ENCODE measurements around the gene SIDT1. TPM values are rescaled to one million over a fixed set of nuclear protein-coding genes. Genes with fewer than 3 reads are reported as not detected.
"Not testable (repeated sequence)": the region's sequence is repeated elsewhere in the genome, so short reads cannot be mapped to it uniquely, and the experiment has no call there.

SIDT1 gene
- total RNA-seq, 5 donors from 2014 or later (not counting 1 experiment from before 2014, with no cell fraction given): 44.9 to 75.5 (median 48.7) TPM

GRCh38 chr3:113634782-113635474 lies 102.6 kb downstream of the SIDT1 start:
- Histone ChIP-seq H3K27me3 (replicated peaks in 1 of 2; ENCODE audit: control insufficient read depth in 2 of 2, extremely low read depth in 1 of 2, insufficient read depth in 2 of 2, low read length in 1 of 2) (no peaks in the 10 kb centered on the region), H3K27ac (ENCODE audit: low read length) (no peak overlapping the region), H3K4me1 (ENCODE audit: control insufficient read depth in 1 of 2, extremely low read depth in 1 of 2, insufficient read depth in 2 of 2, low read length in 2 of 2) (no peaks in the 10 kb centered on the region), H3K36me3 (ENCODE audit: control insufficient read depth in 2 of 2, extremely low read depth in 1 of 2, insufficient read depth in 1 of 2, low read length in 1 of 2) (peaks cover 0 to 6% of the 10 kb centered on the region in 2 donors), H3K4me3 (ENCODE audit: control insufficient read depth in 1 of 2, extremely low read depth in 1 of 2, low read length in 1 of 2) (no peak overlapping the region), H3K9me3 (no peaks in the 10 kb centered on the region)
- no peaks in the 10 kb centered on the region for H3K27me3 Mint-ChIP-seq
- ATAC-seq (replicated peaks in 1 of 4) (no peak), DNase-seq (no peak)
- H3K4me1 Mint-ChIP-seq: peaks cover 0 to 4% (median 0%) of the 10 kb centered on the region in 3 donors
- ChIA-PET POLR2A (no interaction called here), CTCF (no interaction called here)
- H3K4me3 Mint-ChIP-seq: no peak overlapping the region
- peaks cover 14% of the 10 kb centered on the region for H3K36me3 Mint-ChIP-seq
- no peak overlapping the region for H3K27ac Mint-ChIP-seq
- 100% methylated on average over 4 of the region's 8 CpGs for WGBS (ENCODE audit: insufficient coverage)
- no peaks in the 10 kb centered on the region for H3K9me3 Mint-ChIP-seq

- H3K4me3 ChIP-seq (ENCODE audit: control insufficient read depth in 1 of 2, extremely low read depth in 1 of 2, low read length in 1 of 2); H3K27ac ChIP-seq (ENCODE audit: low read length); H3K36me3 ChIP-seq (ENCODE audit: control insufficient read depth in 2 of 2, extremely low read depth in 1 of 2, insufficient read depth in 1 of 2, low read length in 1 of 2); H3K27me3 ChIP-seq (replicated peaks in 1 of 2; ENCODE audit: control insufficient read depth in 2 of 2, extremely low read depth in 1 of 2, insufficient read depth in 2 of 2, low read length in 1 of 2); H3K36me3 Mint-ChIP-seq; H3K27me3 Mint-ChIP-seq; H3K4me1 ChIP-seq (ENCODE audit: control insufficient read depth in 1 of 2, extremely low read depth in 1 of 2, insufficient read depth in 2 of 2, low read length in 2 of 2); ATAC-seq (replicated peaks in 1 of 4); CTCF ChIA-PET; H3K9me3 Mint-ChIP-seq; H3K9me3 ChIP-seq; DNase-seq; H3K4me1 Mint-ChIP-seq; H3K4me3 Mint-ChIP-seq; H3K27ac Mint-ChIP-seq: not testable (repeated sequence)
- 80% methylated on average over 1 of the region's 7 CpGs for WGBS (ENCODE audit: insufficient coverage)
- POLR2A ChIA-PET: interaction anchor here (0.6 kb wide), 2 partner anchors 123 to 142 kb away, joined by 3 to 4 read pairs; no protein-coding TSS in a partner anchor
These were observed 103.7 kb downstream of the SIDT1 start for GRCh38 chr3:113636034-113636433.

GRCh38 chr3:113637756-113638155 lies 105.4 kb downstream of the SIDT1 start:
- Histone ChIP-seq H3K4me3 (ENCODE audit: control insufficient read depth in 1 of 2, extremely low read depth in 1 of 2, low read length in 1 of 2) (no peak overlapping the region), H3K9me3 (no peaks in the 10 kb centered on the region), H3K27ac (ENCODE audit: low read length) (no peak overlapping the region), H3K27me3 (replicated peaks in 1 of 2; ENCODE audit: control insufficient read depth in 2 of 2, extremely low read depth in 1 of 2, insufficient read depth in 2 of 2, low read length in 1 of 2) (no peaks in the 10 kb centered on the region), H3K4me1 (ENCODE audit: control insufficient read depth in 1 of 2, extremely low read depth in 1 of 2, insufficient read depth in 2 of 2, low read length in 2 of 2) (no peaks in the 10 kb centered on the region), H3K36me3 (ENCODE audit: control insufficient read depth in 2 of 2, extremely low read depth in 1 of 2, insufficient read depth in 1 of 2, low read length in 1 of 2) (no peaks in the 10 kb centered on the region)
- WGBS (ENCODE audit: insufficient coverage): 93% methylated on average over 11 of the region's 14 CpGs
- CTCF ChIA-PET: no interaction called here
- POLR2A ChIA-PET: no interaction called here
- Mint-ChIP-seq H3K36me3 (peaks cover 4% of the 10 kb centered on the region), H3K4me1 (peaks cover 0 to 2% (median 0%) of the 10 kb centered on the region in 3 donors), H3K9me3 (no peaks in the 10 kb centered on the region), H3K27ac (no peak overlapping the region), H3K4me3 (no peak overlapping the region), H3K27me3 (no peaks in the 10 kb centered on the region)
- no peak for ATAC-seq (replicated peaks in 1 of 4)
- no peak for DNase-seq

GRCh38 chr3:113638910-113639309 lies 106.6 kb downstream of the SIDT1 start:
- no CpG with 5 or more reads among the region's 3 CpGs for WGBS (ENCODE audit: insufficient coverage)
- H3K4me3 Mint-ChIP-seq: no peak overlapping the region
- peaks cover 0 to 2% (median 1%) of the 10 kb centered on the region in 3 donors for H3K9me3 Mint-ChIP-seq

GRCh38 chr3:113643583-113643982 lies 111.2 kb downstream of the SIDT1 start:
- no peak overlapping the region for H3K27ac Mint-ChIP-seq
- Histone ChIP-seq H3K36me3 (ENCODE audit: control insufficient read depth in 2 of 2, extremely low read depth in 1 of 2, insufficient read depth in 1 of 2, low read length in 1 of 2) (no peaks in the 10 kb centered on the region), H3K27ac (ENCODE audit: low read length) (no peak overlapping the region), H3K27me3 (replicated peaks in 1 of 2; ENCODE audit: control insufficient read depth in 2 of 2, extremely low read depth in 1 of 2, insufficient read depth in 2 of 2, low read length in 1 of 2) (no peaks in the 10 kb centered on the region), H3K9me3 (peaks cover 5% of the 10 kb centered on the region), H3K4me3 (ENCODE audit: control insufficient read depth in 1 of 2, extremely low read depth in 1 of 2, low read length in 1 of 2) (no peak overlapping the region), H3K4me1 (ENCODE audit: control insufficient read depth in 1 of 2, extremely low read depth in 1 of 2, insufficient read depth in 2 of 2, low read length in 2 of 2) (no peaks in the 10 kb centered on the region)
- H3K9me3 Mint-ChIP-seq: peaks cover 9 to 20% (median 14%) of the 10 kb centered on the region in 3 donors
- CTCF ChIA-PET: no interaction called here
- H3K4me3 Mint-ChIP-seq: no peak overlapping the region
- H3K36me3 Mint-ChIP-seq: peaks cover 18% of the 10 kb centered on the region
- no peaks in the 10 kb centered on the region for H3K27me3 Mint-ChIP-seq
- POLR2A ChIA-PET: interaction anchor here in 1 of 2 donors (0.6 kb wide), 1 partner anchor 8 kb away, joined by 4 read pairs; no protein-coding TSS in a partner anchor
- no peaks in the 10 kb centered on the region for H3K4me1 Mint-ChIP-seq
- WGBS (ENCODE audit: insufficient coverage): no CpG with 5 or more reads among the region's 7 CpGs
- ATAC-seq (replicated peaks in 1 of 4) (no peak), DNase-seq (no peak)

More at GRCh38 chr3:113638910-113639309, 106.6 kb downstream of the SIDT1 start:
- POLR2A ChIA-PET: no interaction called here
- Histone ChIP-seq H3K27ac (ENCODE audit: low read length) (no peak overlapping the region), H3K36me3 (ENCODE audit: control insufficient read depth in 2 of 2, extremely low read depth in 1 of 2, insufficient read depth in 1 of 2, low read length in 1 of 2) (no peaks in the 10 kb centered on the region), H3K4me3 (ENCODE audit: control insufficient read depth in 1 of 2, extremely low read depth in 1 of 2, low read length in 1 of 2) (no peak overlapping the region), H3K4me1 (ENCODE audit: control insufficient read depth in 1 of 2, extremely low read depth in 1 of 2, insufficient read depth in 2 of 2, low read length in 2 of 2) (no peaks in the 10 kb centered on the region), H3K9me3 (no peaks in the 10 kb centered on the region), H3K27me3 (replicated peaks in 1 of 2; ENCODE audit: control insufficient read depth in 2 of 2, extremely low read depth in 1 of 2, insufficient read depth in 2 of 2, low read length in 1 of 2) (no peaks in the 10 kb centered on the region)
- CTCF ChIA-PET: interaction anchor here in 1 of 2 donors (0.6 kb wide), 1 partner anchor 205 kb away, joined by 3 read pairs; no protein-coding TSS in a partner anchor
- DNase-seq: no peak
- H3K36me3 Mint-ChIP-seq: peaks cover 3% of the 10 kb centered on the region
- no peak for ATAC-seq (replicated peaks in 1 of 4)
- H3K27ac Mint-ChIP-seq: no peak overlapping the region
- no peaks in the 10 kb centered on the region for H3K4me1 Mint-ChIP-seq
- no peaks in the 10 kb centered on the region for H3K27me3 Mint-ChIP-seq

- Histone ChIP-seq H3K27ac (ENCODE audit: low read length) (no peak overlapping the region), H3K4me1 (ENCODE audit: control insufficient read depth in 1 of 2, extremely low read depth in 1 of 2, insufficient read depth in 2 of 2, low read length in 2 of 2) (no peaks in the 10 kb centered on the region), H3K36me3 (ENCODE audit: control insufficient read depth in 2 of 2, extremely low read depth in 1 of 2, insufficient read depth in 1 of 2, low read length in 1 of 2) (no peaks in the 10 kb centered on the region), H3K4me3 (ENCODE audit: control insufficient read depth in 1 of 2, extremely low read depth in 1 of 2, low read length in 1 of 2) (no peak overlapping the region), H3K27me3 (replicated peaks in 1 of 2; ENCODE audit: control insufficient read depth in 2 of 2, extremely low read depth in 1 of 2, insufficient read depth in 2 of 2, low read length in 1 of 2) (no peaks in the 10 kb centered on the region), H3K9me3 (peaks cover 5% of the 10 kb centered on the region)
- no peaks in the 10 kb centered on the region for H3K27me3 Mint-ChIP-seq
- DNase-seq (no peak), ATAC-seq (replicated peaks in 1 of 4) (no peak)
- H3K4me1 Mint-ChIP-seq: no peaks in the 10 kb centered on the region
- ChIA-PET POLR2A (no interaction called here), CTCF (no interaction called here)
- H3K36me3 Mint-ChIP-seq: peaks cover 31% of the 10 kb centered on the region
- no peak overlapping the region for H3K27ac Mint-ChIP-seq
- no peak overlapping the region for H3K4me3 Mint-ChIP-seq
- peaks cover 9 to 20% (median 14%) of the 10 kb centered on the region in 3 donors for H3K9me3 Mint-ChIP-seq
These were observed 116.2 kb downstream of the SIDT1 start for GRCh38 chr3:113648524-113648923.
